Neural cell (in vitro differentiated cells): Measurements from ENCODE around the gene MTERF1. TPM values are rescaled to one million over a fixed set of nuclear protein-coding genes. Genes with fewer than 3 reads are reported as not detected.

ENCODE experiments used
- H2AFZ ChIP-seq: fragments of 200-600, 300-800 bp; sonication (generic), shearing (Covaris generic); 2 replicates; pipeline ENCODE4 v1.6.0; 2014; ENCODE audit warnings: low read depth, mild to moderate bottlenecking, antibody characterized with exemption, low read length, moderate library complexity
- H3F3A ChIP-seq: fragments of 200-600 bp; shearing (Covaris generic); 2 replicates; pipeline ENCODE4 v1.6.1; 2016; ENCODE audit warnings: mild to moderate bottlenecking, moderate library complexity, mixed read lengths, antibody characterized with exemption, low read length; ENCODE audit not compliant: insufficient read depth, poor library complexity, severe bottlenecking
- H3K27ac ChIP-seq: fragments of 200-600, 300-800 bp; sonication (generic), shearing (Covaris generic); 2 replicates; pipeline ENCODE4 v1.5.1; 2014; ENCODE audit warnings: mild to moderate bottlenecking, low read length, moderate library complexity
- H3K27me3 ChIP-seq: fragments of 300-800, 200-600 bp; sonication (generic), shearing (Covaris generic); 2 replicates; pipeline ENCODE4 v1.6.0; 2014; ENCODE audit warnings: mild to moderate bottlenecking, low read depth, low read length, moderate library complexity; ENCODE audit not compliant: insufficient read depth
- H3K36me3 ChIP-seq: fragments of 300-800, 200-600 bp; sonication (generic), shearing (Covaris generic); 2 replicates; pipeline ENCODE4 v1.5.1; 2014; ENCODE audit warnings: mild to moderate bottlenecking, antibody characterized with exemption, low read length, moderate library complexity; ENCODE audit not compliant: insufficient read depth
- H3K4me2 ChIP-seq: fragments of 300-800, 200-600 bp; sonication (generic), shearing (Covaris generic); 2 replicates; pipeline ENCODE4 v1.6.0; 2014; ENCODE audit warnings: mild to moderate bottlenecking, low read length
- H3K4me3 ChIP-seq: fragments of 300-800, 200-600 bp; sonication (generic), shearing (Covaris generic); 2 replicates; pipeline ENCODE4 v1.5.1; 2014; ENCODE audit warnings: mild to moderate bottlenecking, low read length, moderate library complexity
- H3K79me2 ChIP-seq: fragments of 200-600 bp; shearing (Covaris generic); replicated peaks from 2 replicates; pipeline ENCODE4 v1.6.0; 2014; ENCODE audit warnings: mild to moderate bottlenecking, low read length, moderate library complexity; ENCODE audit not compliant: insufficient read depth
- H3K9ac ChIP-seq: fragments of 300-800, 200-600 bp; sonication (generic), shearing (Covaris generic); 2 replicates; pipeline ENCODE4 v1.6.1; 2016; ENCODE audit warnings: mild to moderate bottlenecking, low read length, mixed read lengths
- H3K9me2 ChIP-seq: fragments of 200-600 bp; shearing (Covaris generic); 2 replicates; pipeline ENCODE4 v1.6.1; 2016; ENCODE audit warnings: mild to moderate bottlenecking, low read length, mixed read lengths; ENCODE audit not compliant: insufficient read depth
- H3K9me3 ChIP-seq: fragments of 200-600, 300-800 bp; sonication (generic), shearing (Covaris generic); 2 replicates; pipeline ENCODE4 v1.6.1; 2016; ENCODE audit warnings: mild to moderate bottlenecking, mixed run types, low read length, moderate library complexity, mixed read lengths
- H4K20me1 ChIP-seq: fragments of 200-600 bp; shearing (Covaris generic); 2 replicates; pipeline ENCODE4 v1.6.1; 2016; ENCODE audit warnings: mild to moderate bottlenecking, mixed run types; ENCODE audit not compliant: insufficient read depth
- EP300 ChIP-seq: fragments of 450-650 bp; conservative IDR thresholded peaks from 2 replicates; pipeline ENCODE4 v1.6.1; 2014; ENCODE audit warnings: antibody characterized with exemption, mild to moderate bottlenecking, moderate library complexity; ENCODE audit not compliant: poor library complexity, severe bottlenecking
- EZH2 ChIP-seq: fragments of 200-600, 300-800 bp; shearing (Covaris generic), sonication (generic); IDR thresholded peaks from 2 replicates; pipeline ENCODE4 v1.6.1; 2014; ENCODE audit warnings: antibody characterized with exemption, low read length, borderline replicate concordance, mild to moderate bottlenecking; ENCODE audit not compliant: insufficient read depth, poor library complexity, severe bottlenecking
- MXI1 ChIP-seq: fragments of 450-650 bp; conservative IDR thresholded peaks from 2 replicates; pipeline ENCODE4 v1.6.1; 2014; ENCODE audit warnings: antibody characterized with exemption, mild to moderate bottlenecking; ENCODE audit not compliant: poor library complexity, severe bottlenecking
- POLR2AphosphoS5 ChIP-seq: IDR thresholded peaks from 2 replicates; pipeline ENCODE4 v1.6.1; 2012
- RAD21 ChIP-seq: fragments of 450-650 bp; conservative IDR thresholded peaks from 2 replicates; pipeline ENCODE4 v1.6.1; 2014; ENCODE audit warnings: antibody characterized with exemption, mild to moderate bottlenecking, moderate library complexity
- SMC3 ChIP-seq: fragments of 450-650 bp; conservative IDR thresholded peaks from 2 replicates; pipeline ENCODE4 v1.6.1; 2014; ENCODE audit warnings: antibody characterized with exemption, mild to moderate bottlenecking, moderate library complexity; ENCODE audit not compliant: poor library complexity
- TAF1 ChIP-seq: IDR thresholded peaks from 2 replicates; pipeline ENCODE4 v1.6.1; 2012; ENCODE audit warnings: low read depth
- polyA plus RNA-seq: library from polyadenylated mRNA; depleted of rRNA; stranded (reverse); fragments of >200 nt; gene quantifications from 2 replicates; pipeline ENCODE4 v1.2.3, GENCODE V29; 2014
- TF ChIP-seq, protein P1 (sequence below): IDR thresholded peaks from 2 replicates; pipeline ENCODE4 v1.6.1; 2012; ENCODE audit warnings: borderline replicate concordance
- TF ChIP-seq, protein P2 (sequence below): fragments of 450-650 bp; IDR thresholded peaks from 2 replicates; pipeline ENCODE4 v1.5.1; 2014; ENCODE audit warnings: antibody characterized with exemption, mild to moderate bottlenecking, moderate library complexity; ENCODE audit not compliant: poor library complexity, severe bottlenecking

The MTERF1 gene
- polyA plus RNA-seq, 1 donor from 2014 or later: 22.9 TPM

GRCh38 chr7:91927912-91928311 is 47.4 kb upstream of the MTERF1 start:
- TF ChIP-seq, protein P1, sequence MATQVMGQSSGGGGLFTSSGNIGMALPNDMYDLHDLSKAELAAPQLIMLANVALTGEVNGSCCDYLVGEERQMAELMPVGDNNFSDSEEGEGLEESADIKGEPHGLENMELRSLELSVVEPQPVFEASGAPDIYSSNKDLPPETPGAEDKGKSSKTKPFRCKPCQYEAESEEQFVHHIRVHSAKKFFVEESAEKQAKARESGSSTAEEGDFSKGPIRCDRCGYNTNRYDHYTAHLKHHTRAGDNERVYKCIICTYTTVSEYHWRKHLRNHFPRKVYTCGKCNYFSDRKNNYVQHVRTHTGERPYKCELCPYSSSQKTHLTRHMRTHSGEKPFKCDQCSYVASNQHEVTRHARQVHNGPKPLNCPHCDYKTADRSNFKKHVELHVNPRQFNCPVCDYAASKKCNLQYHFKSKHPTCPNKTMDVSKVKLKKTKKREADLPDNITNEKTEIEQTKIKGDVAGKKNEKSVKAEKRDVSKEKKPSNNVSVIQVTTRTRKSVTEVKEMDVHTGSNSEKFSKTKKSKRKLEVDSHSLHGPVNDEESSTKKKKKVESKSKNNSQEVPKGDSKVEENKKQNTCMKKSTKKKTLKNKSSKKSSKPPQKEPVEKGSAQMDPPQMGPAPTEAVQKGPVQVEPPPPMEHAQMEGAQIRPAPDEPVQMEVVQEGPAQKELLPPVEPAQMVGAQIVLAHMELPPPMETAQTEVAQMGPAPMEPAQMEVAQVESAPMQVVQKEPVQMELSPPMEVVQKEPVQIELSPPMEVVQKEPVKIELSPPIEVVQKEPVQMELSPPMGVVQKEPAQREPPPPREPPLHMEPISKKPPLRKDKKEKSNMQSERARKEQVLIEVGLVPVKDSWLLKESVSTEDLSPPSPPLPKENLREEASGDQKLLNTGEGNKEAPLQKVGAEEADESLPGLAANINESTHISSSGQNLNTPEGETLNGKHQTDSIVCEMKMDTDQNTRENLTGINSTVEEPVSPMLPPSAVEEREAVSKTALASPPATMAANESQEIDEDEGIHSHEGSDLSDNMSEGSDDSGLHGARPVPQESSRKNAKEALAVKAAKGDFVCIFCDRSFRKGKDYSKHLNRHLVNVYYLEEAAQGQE: no peak
- TF ChIP-seq MXI1 (no peak), RAD21 (no peak), EP300 (no peak), SMC3 (no peak), TAF1 (no peak)
- TF ChIP-seq, protein P2, sequence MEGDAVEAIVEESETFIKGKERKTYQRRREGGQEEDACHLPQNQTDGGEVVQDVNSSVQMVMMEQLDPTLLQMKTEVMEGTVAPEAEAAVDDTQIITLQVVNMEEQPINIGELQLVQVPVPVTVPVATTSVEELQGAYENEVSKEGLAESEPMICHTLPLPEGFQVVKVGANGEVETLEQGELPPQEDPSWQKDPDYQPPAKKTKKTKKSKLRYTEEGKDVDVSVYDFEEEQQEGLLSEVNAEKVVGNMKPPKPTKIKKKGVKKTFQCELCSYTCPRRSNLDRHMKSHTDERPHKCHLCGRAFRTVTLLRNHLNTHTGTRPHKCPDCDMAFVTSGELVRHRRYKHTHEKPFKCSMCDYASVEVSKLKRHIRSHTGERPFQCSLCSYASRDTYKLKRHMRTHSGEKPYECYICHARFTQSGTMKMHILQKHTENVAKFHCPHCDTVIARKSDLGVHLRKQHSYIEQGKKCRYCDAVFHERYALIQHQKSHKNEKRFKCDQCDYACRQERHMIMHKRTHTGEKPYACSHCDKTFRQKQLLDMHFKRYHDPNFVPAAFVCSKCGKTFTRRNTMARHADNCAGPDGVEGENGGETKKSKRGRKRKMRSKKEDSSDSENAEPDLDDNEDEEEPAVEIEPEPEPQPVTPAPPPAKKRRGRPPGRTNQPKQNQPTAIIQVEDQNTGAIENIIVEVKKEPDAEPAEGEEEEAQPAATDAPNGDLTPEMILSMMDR: no peak

GRCh38 chr7:91922857-91923256 is 42.4 kb upstream of the MTERF1 start:
- H3K27me3 ChIP-seq: no peaks in the 10 kb centered on the region
- H3K9me3 ChIP-seq: no peaks in the 10 kb centered on the region
- H3F3A ChIP-seq: no peaks in the 10 kb centered on the region
- H3K9ac ChIP-seq: no peak overlapping the region
- no peaks in the 10 kb centered on the region for H3K79me2 ChIP-seq
- H3K4me3 ChIP-seq: no peak overlapping the region
- H3K36me3 ChIP-seq: no peaks in the 10 kb centered on the region
- TF ChIP-seq EP300 (no peak), RAD21 (no peak), POLR2AphosphoS5 (no peak), TAF1 (no peak), SMC3 (no peak), EZH2 (no peak), MXI1 (no peak)
- TF ChIP-seq, protein P2: no peak
- TF ChIP-seq, protein P1: no peak
- H3K9me2 ChIP-seq: no peaks in the 10 kb centered on the region
- H4K20me1 ChIP-seq: no peaks in the 10 kb centered on the region
- no peak overlapping the region for H2AFZ ChIP-seq
- no peak overlapping the region for H3K4me2 ChIP-seq
- H3K27ac ChIP-seq: no peak overlapping the region

More at GRCh38 chr7:91927912-91928311, 47.4 kb upstream of the MTERF1 start:
- H3K9me2 ChIP-seq: no peaks in the 10 kb centered on the region
- H3K4me2 ChIP-seq: no peak overlapping the region
- H3K27ac ChIP-seq: no peak overlapping the region
- no peaks in the 10 kb centered on the region for H4K20me1 ChIP-seq
- no peaks in the 10 kb centered on the region for H3K27me3 ChIP-seq
- H3K79me2 ChIP-seq: no peaks in the 10 kb centered on the region
- no peak overlapping the region for H2AFZ ChIP-seq
- H3K36me3 ChIP-seq: no peaks in the 10 kb centered on the region
- H3F3A ChIP-seq: no peaks in the 10 kb centered on the region
- no peak overlapping the region for H3K9ac ChIP-seq
- no peaks in the 10 kb centered on the region for H3K9me3 ChIP-seq
- no peak overlapping the region for H3K4me3 ChIP-seq
